ENCODE results near the gene ITPR1.
"Not testable (repeated sequence)": the region's sequence is repeated elsewhere in the genome, so short reads cannot be mapped to it uniquely, and the experiment has no call there.

The ITPR1 gene

DNA sequence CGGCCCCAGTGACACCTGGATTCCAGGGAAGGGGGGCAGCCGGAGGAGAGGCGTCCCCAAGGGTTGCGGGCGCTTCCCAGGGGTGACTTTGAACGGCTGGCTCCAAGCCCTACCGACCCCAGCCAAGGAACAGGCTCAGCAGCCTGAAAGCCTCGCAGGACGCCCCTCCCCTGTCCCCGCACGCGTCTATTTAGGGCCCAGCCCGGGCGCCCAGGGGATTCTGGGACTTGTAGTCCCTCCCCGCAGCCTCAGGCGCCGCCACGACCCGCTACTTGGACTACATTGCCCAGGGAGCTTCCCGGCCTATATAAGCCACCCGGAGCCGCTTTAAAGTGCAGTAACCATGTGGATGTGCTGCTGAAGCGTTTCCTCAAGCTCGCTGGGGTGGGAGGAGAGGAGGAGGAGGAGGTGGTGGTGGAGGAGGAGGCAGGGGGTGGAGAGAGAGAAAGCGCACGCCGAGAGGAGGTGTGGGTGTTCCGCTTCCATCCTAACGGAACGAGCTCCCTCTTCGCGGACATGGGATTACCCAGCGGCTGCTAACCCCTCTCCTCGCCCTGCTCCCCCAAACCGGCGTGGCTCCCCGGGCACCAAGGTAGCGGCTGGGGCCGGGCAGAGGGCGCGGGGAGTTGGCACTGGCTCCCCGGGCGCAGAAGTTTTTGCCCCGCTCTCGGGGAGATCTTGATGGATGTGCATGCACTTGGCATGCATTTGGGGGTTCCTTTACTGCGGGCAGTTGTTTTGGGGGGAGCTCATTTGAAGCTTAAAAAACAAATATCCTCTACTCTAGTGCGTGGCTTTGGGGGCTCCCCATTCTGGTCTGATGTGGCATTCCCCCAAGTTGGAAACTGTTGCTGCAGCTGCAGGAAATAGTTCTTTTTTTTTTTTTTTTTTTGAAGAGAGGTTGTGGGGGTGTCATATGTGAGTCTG, at the start of gene ITPR1:
Gene ITPR1, plus strand, starts transcription at position 335 of the 927 bp plus-strand sequence. CDS start 23,144 bp downstream, outside the sequence.
- peak; percentile 98 for DNase-seq

DNA sequence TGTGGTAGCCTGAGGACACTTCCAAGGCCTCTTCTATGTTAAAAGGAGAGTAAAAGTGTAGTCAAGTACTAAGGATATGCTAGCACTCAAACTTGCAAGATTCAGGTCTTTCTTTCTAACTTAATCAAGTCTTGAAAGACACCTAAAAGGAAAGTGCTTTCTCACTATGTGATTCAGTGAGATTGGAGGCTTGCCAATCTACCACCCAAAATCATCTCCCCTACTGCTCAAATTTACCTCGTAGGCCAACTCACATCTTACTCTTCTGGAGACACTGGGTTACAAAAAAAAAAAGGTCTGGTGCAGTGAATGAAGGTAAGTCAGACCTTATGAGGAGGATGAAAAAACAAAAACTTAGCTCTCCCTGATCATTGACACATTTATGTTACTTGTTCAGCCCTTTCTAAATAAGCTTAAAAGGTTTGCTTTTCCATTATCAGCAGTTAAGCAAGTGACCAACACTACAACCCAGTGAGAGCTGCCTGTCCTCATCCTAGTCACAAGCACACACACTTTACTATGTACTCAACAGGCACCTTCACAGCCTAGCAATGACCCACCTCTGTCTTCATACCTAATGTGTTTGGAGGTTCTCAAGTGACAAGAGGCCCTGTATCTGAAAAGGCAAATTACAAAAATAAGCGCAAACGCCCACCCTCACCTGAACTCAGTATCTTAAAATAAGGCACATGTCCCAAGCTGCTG, 45.7 kb upstream of the ITPR1 start:
- no peak for DNase-seq

DNA sequence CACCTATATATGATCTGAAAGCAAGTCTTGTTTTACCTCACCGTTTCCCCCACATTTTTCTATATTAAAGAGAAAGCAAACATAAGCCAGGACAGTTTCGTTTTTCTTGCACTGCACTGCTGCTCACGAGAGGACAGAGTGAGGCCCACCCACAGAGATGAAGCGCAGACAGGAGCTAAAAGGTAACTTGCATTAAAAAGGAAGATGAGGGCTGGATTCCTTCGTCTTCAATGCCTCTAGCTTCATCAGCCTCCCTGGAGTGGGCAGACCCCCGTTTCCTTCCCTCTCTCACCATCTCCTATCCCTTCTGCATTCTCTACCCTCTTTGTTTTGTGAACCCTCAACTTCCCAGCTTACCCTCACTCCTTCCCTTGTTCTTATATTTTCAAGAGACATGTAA, 45.0 kb upstream of the ITPR1 start:
- DNase-seq, result no peak

DNA sequence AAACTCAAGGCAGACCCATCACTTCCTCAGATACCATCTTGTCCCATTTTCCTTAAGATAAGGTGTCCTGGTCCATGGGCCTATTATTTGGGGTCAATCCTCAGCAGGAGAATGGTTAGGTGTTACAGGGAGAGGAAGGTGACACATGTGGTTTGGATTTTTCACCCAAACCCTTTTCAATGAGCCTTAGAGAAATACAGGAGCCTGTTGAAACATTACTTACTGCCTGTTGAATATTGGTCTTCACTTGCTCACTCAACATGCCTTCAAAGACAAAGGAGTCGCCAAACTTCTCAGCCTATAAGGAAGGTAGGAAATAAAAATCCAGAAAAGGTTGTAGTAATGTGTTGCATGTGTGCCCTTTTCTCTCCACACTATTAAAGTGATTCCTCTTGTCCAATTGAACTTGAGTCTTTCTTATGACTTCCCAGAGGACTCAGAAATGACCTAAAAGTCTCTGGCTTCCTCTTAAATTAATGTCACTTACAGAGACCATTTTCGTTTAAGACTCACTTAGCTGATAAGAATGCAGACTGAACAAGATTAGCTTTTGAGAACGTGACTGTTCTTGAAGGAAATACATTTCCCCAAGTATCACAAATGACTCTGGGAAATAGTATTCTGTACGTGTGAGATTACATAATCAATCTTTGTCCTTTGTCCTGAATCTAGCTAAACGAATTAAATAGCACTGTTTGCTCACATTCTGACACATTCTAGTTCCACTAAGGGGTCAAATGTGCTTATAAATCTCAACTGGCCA, 43.9 kb upstream of the ITPR1 start:
- no peak for DNase-seq

DNA sequence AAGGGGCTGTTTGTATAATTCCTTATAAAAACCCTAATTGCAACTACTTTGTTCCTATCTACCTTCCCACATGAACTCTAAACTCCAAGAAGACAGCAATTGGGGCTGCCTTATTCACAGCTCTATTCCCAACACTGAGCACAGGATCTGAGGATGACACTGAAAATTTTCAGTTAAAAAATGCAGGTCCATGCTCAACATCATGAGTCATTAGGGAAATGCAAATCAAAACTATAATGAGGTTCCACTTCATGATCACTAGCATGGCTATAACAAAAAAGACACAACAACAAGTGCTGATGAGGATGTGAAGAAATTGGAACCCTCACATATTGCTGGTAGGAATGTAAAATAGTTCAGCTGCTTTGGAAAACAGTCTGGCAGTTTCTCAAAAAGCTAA, 39.0 kb upstream of the ITPR1 start:
- no peak for DNase-seq

DNA sequence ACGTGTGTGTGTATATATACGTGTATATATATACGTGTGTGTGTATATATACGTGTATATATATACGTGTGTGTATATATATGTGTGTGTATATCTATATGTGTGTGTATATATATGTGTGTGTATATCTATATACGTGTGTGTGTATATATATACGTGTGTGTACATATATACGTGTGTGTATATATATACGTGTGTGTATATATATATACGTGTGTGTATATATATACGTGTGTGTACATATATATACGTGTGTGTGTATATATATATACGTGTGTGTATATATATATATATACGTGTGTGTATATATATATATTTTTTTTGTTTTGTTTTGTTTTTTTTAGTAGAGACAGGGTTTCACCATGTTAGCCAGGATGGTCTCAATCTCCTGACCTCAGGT, 36.4 kb upstream of the ITPR1 start:
- not testable (repeated sequence) for DNase-seq

DNA sequence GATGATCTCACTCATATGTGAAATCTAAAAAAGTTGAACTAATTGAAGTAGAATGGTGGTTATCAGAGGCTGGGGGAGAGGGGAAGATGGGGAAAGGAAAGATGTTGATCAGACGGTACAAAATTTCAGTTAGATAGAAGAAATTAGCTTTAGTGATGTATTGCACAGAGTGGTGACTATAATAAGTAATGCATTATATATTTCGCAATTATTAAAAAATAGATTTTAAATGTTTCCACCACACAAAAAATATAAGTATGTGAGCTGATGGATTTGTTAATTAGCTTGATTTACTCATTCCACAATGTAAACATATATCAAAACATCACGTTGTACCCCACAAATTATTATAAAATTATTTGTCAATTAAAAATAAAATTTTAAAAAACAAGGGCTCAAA, 34.2 kb upstream of the ITPR1 start:
- no peak for DNase-seq

DNA sequence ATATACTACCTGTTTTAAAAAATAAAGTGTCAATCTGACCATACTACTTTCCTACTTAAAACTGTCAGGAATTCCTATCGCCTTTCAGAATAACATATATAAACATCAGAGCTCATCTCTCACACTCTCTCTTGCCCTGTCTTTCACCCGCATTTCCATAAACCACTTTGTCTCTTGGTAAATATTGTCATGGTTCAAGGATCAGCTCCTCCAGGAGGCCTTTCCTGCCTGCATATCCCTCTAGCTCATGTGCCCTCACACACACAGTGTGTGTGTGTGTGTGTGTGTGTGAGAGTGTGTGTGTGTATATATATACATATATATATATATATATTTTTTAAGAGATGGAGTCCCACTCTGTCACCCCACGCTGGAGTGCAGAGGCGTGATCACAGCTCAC, 32.8 kb upstream of the ITPR1 start:
- DNase-seq, result no peak

DNA sequence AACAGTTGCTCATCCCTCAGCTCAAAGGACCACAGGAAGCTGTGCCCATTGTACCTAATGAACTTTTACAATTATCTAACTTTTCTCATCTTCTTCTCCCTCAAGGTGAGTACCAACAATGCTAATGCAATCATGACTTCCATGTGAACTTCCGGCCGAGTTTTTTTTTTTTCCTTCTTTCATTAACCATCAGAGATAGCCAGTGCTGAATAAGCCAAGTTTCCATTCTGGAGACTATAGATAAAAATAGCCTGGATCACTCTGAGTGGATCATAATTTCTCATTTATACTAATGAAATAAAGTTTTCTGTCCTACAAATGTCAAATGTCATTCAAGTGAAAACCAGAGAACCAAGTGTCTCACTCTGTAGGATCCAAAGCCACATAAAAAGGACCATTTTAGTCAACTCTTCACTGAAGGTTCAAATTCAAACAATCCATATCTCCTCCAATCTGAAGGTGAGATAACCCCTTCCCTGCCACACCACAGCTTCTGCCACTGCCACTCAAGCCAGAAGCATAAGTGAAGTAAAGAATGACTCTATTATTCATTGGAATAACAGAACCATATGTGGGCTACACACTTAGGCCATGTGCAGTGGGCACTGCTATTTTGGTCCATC, 31.6 kb upstream of the ITPR1 start:
- no peak for DNase-seq

DNA sequence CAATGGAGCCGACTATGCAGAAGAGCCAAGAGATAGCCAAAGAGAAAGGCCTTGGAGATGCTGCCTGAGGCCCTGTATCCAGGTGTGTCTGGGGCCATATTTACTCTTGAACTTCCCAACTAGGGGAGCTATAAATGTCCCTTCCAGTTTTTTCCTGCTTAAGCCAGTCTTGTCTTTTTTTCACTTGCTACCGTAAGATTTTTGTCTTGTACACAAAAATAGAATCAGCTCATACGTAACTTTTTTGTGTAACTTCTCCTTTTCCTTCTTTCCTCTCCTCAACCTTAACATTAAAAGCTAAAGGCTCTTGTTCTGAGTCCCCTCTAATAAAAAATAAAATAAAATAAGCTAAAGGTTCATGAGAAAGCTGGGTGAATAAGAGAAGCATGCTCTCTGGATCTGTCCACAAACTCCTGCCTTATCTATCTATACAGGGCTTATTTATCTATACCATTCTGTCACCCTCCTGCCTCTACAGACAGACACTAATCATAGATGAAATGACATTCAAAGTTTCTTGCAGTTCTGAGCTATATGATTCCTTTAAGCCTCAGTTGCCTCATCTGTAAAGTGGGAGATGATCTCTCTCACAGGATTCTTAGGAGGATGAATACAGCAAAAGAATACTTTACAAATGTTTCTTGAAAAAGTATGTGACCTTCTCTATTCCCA, 30.6 kb upstream of the ITPR1 start:
- DNase-seq, result no peak

DNA sequence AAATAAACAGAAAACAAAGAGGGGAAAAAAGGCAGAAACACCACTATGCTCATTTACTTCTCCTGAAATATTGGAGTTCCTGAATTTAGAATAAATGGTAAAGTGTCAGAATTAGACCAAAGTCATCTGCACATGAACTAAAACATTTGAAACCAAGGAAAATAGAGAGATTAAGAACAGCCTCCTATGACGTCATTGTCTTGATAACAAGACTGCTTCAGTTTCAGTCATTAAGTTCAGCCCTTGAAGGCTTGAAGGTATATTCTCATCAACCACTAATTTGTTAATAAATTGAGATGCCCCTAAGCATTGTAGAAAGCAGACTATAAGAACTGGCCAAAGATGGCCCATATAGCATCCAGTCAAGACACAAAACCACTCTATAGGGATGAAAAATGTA, 28.6 kb upstream of the ITPR1 start:
- no peak for DNase-seq

DNA sequence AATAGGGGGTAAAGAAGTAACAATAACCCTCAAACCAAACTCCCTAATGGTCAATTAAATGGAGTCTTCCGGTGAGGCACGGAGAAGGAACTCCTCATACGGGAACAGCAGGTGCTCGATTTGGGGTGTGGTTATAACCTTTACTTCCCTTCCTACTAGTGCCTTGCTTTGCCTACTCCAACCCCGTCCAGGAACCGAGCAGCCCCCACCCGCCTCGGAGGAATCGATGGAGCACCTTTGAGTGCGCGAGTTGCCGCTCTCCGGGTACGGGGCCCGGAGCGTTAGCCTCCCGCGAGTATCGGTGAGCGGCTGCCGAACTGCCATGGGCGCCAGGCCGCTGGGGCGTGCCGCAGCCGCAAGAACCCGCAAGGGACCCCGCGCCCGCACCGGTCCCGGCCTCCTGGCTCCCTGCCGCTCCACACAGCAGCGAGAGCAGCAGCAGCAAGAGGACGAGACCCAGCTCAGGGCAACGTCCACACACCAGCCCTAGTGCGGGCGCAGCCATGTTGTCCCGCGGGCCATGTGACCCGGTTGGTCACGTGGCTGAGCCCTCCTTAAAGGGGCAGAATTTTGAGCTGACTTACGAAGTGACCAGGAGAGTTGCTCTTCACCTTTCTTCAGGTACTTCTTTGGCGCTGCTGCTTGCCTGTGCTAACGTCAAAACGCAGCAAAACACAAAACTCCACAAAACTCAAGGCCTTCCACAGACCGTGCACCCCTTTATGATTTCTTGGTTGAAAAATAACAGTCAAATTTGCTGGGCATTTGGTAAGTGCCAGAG, 26.2 kb upstream of the ITPR1 start, which contains the start of gene SUMF1:
Gene SUMF1, minus strand, starts transcription at position 529 of the 781 bp plus-strand sequence. Its CDS starts 24 bp downstream, at position 505.
- DNase-seq, result peak; percentile 76

DNA sequence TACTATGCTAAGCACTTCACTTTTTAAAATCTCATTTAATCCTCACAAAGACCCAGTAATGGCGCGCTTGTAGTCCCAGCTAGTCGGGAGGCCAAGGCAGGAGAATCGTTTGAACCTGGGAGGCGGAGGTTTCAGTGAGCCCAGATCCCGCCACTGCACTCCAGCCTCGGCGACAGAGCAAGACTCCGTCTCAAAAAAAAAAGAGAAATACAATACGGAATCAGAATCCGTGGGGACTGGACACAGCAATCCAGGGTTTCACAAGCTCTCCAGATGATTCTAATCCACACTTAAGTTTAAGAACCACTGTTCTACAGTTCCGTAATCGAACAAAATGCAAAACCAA, 25.7 kb upstream of the ITPR1 start:
- no peak for DNase-seq

DNA sequence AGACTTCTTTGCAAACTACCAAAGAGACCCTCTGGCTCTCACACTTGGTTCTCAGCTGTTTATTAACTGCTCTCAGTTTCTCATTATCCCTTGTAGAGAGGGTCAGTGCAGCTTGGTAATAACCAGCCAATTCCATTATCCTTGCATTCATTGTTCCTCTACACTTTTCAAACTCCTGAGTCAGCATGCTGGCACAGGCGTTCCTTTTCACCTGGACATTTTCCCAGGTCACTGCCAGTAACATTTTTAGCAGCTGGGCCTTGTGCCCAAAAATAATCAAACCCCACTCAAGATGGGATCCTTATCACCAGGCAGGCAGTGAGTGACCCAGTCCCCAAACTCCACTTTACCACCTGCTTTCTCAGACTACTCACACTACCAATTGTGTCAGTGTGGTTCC, 21.2 kb upstream of the ITPR1 start:
- DNase-seq, result no peak

DNA sequence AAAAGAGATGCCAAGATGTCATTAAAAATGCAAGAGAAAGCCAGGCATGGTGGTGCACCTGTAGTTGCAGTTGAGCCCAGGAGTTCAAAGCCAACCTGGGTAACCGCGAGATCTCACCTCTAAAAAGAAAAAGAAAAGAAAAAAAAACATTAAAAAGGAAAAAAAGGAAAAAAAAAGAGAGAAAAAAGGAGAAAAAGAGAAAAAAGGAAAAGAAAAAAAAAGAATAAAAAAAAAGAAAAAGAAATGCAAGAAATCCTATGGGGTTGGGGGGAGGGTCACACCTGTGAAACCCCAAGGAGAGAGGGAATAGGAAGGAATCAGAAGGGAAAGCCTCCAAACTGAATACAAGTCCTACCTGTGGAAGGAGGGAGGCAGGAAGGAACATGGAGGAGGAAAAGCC, 20.8 kb upstream of the ITPR1 start:
- DNase-seq, result no peak

DNA sequence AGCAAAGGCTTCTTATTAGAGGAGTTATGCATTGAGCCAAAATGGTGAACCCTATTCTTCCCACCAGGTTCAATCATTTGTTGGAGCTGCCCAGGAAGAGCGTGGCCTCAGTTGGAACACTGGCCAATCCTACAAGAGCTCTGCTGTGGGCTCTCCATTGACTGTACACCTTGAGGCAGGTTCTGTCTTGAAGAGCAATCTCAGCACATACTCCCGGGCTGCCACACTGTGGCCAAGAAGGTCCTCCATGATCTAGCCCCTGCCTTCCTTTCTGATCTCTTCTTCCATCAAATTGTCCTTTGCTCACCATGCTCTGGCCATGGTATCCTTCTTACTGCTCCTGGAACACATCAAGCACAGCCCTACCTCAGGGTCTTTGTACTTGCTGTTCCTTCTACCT, 20.4 kb upstream of the ITPR1 start:
- no peak for DNase-seq

DNA sequence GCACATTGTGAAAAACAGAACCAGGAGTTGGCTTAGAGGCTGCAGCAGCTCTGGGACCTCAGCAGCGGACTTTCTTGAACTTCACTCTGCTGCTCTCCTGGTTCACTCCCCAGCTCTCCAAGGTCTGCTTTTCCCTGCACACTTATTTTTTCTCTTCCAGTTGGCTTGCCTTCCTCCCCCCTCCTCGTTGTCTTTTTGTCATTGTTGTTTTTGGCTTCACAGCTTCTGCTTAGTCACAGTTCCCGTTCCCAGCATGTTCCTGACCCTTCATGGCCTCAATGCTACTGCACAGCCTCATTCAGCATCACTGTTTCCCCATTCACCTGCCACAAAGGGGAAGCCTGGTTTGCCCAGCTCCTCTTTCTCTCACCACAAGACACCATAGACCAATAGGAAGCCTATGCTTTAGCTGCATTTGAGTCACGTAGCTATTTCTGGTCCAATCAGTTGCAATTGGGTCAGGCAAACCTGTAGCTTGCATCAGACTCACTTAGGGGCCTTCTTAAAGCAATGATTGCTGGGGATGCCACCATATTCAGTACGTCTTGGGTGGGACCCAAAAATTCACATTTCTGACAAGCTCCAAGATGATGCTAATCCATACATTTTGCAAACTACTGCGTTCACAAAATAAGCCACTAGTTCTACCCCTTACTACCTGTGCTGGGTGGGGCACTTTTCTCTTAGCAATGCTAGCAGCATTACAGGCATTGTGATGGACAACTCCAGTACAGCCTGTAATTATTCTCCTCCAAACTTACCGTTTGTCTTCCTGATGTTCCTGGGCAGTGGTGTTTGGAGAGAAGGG, 18.3 kb upstream of the ITPR1 start:
- no peak for DNase-seq

DNA sequence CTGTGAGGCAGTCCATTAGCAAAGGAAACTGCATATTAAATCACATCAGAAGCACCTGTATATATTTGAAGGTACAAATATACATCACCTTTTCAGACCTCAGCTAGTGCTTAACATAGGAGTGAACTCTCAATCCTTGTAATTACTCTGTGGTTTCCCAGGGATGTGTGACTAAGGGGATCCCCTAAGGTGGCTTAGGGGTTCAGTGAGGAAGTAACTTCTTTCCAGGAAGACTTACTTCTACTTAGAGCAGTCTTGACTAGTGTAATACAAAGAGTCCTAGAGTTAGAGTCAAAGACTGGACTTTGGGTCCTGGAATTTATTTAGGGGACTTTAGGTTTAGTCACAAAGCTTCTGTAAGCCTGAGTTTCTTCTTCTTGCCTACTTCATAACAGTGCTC, 17.3 kb upstream of the ITPR1 start:
- DNase-seq, result no peak

DNA sequence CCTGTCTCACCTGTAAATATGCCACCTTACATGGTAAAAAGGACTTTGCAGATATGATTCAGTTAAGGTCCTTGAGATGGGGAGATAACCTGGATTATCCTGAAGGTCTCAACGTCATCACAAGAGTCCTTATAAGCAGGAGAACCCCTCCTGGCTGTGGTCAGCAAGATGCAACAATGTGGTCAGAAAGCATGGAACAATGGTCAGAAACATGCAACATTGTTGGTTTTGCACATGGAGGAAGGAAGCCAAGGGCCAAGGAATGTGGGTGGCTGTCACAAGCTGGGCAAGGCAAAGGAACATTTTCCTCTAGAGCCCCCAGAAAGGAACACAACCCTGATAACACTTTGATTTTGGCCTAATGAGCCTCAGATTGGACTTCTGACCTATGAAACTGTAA, 16.7 kb upstream of the ITPR1 start:
- no peak for DNase-seq

DNA sequence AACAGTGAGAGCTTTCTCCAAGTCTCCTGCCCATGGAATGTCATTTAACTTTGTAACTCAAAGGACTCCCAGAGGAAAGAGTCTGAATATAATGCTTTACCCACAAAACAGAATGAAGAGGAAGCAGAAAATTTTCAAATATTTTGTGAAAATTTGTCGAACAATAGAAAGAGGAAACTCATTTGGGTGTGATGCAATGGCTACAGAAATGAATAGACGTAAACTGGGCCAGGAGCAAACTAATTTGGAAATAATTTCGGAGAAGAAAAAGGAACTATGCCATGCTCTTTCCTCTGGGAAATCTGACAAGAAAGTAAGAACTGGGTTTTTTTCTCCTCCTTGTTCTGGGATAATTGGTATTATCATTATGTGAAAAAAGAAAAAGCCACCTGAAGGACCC, 14.9 kb upstream of the ITPR1 start:
- DNase-seq, result no peak

DNA sequence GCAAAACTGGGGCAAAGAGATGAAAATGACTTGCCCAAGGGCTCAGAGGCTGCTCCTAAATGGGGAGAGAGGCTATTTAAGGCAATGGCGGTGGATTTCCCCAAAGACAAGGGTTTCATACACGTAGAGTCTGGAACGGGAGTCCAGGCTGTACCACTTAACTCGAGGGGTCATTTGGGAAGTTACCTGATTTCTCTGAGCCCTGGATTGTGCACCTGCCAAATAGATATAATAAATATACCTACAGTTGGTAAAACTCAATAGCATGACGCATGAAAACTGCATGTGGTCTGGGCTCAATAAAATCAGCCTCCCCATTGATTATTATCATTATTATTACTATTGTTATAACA, 1.3 kb upstream of the ITPR1 start:
- no peak for DNase-seq

All from activated naive CD4-positive, alpha-beta T cell treated with anti-CD3 and anti-CD28 coated beads, Interleukin-2, amount 50 U/mL, for 16 hours (primary cell).